MM.1S (cell line): ENCODE data around the gene NPHS1.

ENCODE experiments used
- DNase-seq: peaks from one replicate; pipeline ENCODE4 v3.0.0-alpha.2; 2015
- H2AFZ ChIP-seq: fragments of 300-600 bp; sonication (generic); 2 replicates; pipeline ENCODE4 v1.6.0; 2016; ENCODE audit warnings: antibody characterized with exemption, low read length
- H3F3A ChIP-seq: fragments of 300-600 bp; sonication (generic); 2 replicates; pipeline ENCODE4 v1.6.1; 2016; ENCODE audit warnings: mild to moderate bottlenecking, antibody characterized with exemption, low read length, moderate library complexity, mixed read lengths; ENCODE audit not compliant: insufficient read depth
- H3K27ac ChIP-seq: fragments of 300-600 bp; sonication (generic); 2 replicates; pipeline ENCODE4 v1.5.1; 2016; ENCODE audit warnings: mild to moderate bottlenecking, low read length
- H3K27me3 ChIP-seq: fragments of 300-600 bp; sonication (generic); replicated peaks from 2 replicates; pipeline ENCODE4 v1.6.0; 2016; ENCODE audit warnings: low read length; ENCODE audit not compliant: insufficient read depth
- H3K36me3 ChIP-seq: fragments of 300-600 bp; sonication (generic); replicated peaks from 2 replicates; pipeline ENCODE4 v1.6.1; 2016; ENCODE audit warnings: mild to moderate bottlenecking, low read length, mixed read lengths; ENCODE audit not compliant: insufficient read depth
- H3K4me1 ChIP-seq: fragments of 300-600 bp; sonication (generic); 2 replicates; pipeline ENCODE4 v1.6.1; 2016; ENCODE audit warnings: low read length, mixed read lengths
- H3K4me2 ChIP-seq: fragments of 300-600 bp; sonication (generic); 2 replicates; pipeline ENCODE4 v1.6.0; 2016; ENCODE audit warnings: low read depth, low read length
- H3K4me3 ChIP-seq: fragments of 300-600 bp; sonication (generic); 2 replicates; pipeline ENCODE4 v1.5.1; 2016; ENCODE audit warnings: low read length, mixed read lengths
- H3K79me2 ChIP-seq: fragments of 300-600 bp; sonication (generic); 2 replicates; pipeline ENCODE4 v1.6.1; 2016; ENCODE audit warnings: mixed run types, low read length, mixed read lengths
- H3K9ac ChIP-seq: fragments of 300-600 bp; sonication (generic); 2 replicates; pipeline ENCODE4 v1.6.1; 2016; ENCODE audit warnings: low read length, mixed read lengths
- H3K9me2 ChIP-seq: fragments of 300-600 bp; sonication (generic); replicated peaks from 2 replicates; pipeline ENCODE4 v1.6.1; 2016; ENCODE audit warnings: mild to moderate bottlenecking, low read length, mixed read lengths; ENCODE audit not compliant: insufficient read depth
- H3K9me3 ChIP-seq: fragments of 300-600 bp; sonication (generic); replicated peaks from 2 replicates; pipeline ENCODE4 v1.6.1; 2016; ENCODE audit warnings: mild to moderate bottlenecking, low read length, mixed read lengths; ENCODE audit not compliant: insufficient read depth
- H4K20me1 ChIP-seq: fragments of 300-600 bp; sonication (generic); 2 replicates; pipeline ENCODE4 v1.6.1; 2016; ENCODE audit warnings: mild to moderate bottlenecking, low read length, moderate library complexity, mixed read lengths; ENCODE audit not compliant: insufficient read depth
- CTCF ChIP-seq: fragments of 300-600 bp; sonication (generic); IDR thresholded peaks from 2 replicates; pipeline ENCODE4 v1.5.1; 2016; ENCODE audit warnings: antibody characterized with exemption, low read length, mixed read lengths
- EZH2 ChIP-seq: fragments of 300-600 bp; sonication (generic); optimal IDR thresholded peaks from 2 replicates; pipeline ENCODE3; 2017; ENCODE audit warnings: low read depth, mild to moderate bottlenecking, antibody characterized with exemption, low read length, mixed read lengths
- EZH2phosphoT487 ChIP-seq: fragments of 300-600 bp; sonication (generic); IDR thresholded peaks from 2 replicates; pipeline ENCODE4 v1.6.1; 2018; ENCODE audit warnings: antibody characterized with exemption, low read length

The NPHS1 gene

DNA sequence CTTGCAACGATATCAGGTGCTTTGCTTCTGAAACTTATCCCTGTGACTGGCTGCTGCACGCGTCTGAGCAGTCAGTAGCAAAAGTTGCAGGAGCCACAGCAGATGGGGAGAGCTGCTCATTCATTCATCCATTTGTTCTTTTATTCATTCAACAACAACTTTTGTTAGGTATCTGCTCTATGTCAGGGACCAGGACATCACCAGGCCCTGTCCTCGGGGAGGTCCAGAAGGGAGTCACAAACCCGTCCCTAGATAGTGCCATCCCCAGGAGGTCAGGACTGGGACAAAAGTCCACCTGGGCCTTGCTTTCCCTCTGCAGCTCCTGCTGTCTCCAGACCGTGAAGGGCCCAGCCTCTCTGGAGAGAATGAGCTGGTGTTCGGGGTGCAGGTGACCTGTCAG, 74.3 kb downstream of the NPHS1 start:
- DNase-seq, result no peak
- H3K27me3 ChIP-seq, result no peaks in the 10 kb centered on the region
- no peaks in the 10 kb centered on the region for H3K36me3 ChIP-seq
- no peak overlapping the region for H2AFZ ChIP-seq
- H3K27ac ChIP-seq, result no peak overlapping the region
- no peaks in the 10 kb centered on the region for H4K20me1 ChIP-seq
- no peaks in the 10 kb centered on the region for H3K9me2 ChIP-seq
- no peak overlapping the region for H3K4me2 ChIP-seq
- TF ChIP-seq CTCF, result no peak
- no peak for TF ChIP-seq EZH2
- no peak for TF ChIP-seq EZH2phosphoT487
- H3K4me1 ChIP-seq, result peaks cover 12% of the 10 kb centered on the region
- H3K9me3 ChIP-seq, result no peaks in the 10 kb centered on the region
- H3K79me2 ChIP-seq, result peaks cover 13% of the 10 kb centered on the region
- no peaks in the 10 kb centered on the region for H3F3A ChIP-seq
- H3K4me3 ChIP-seq, result no peak overlapping the region
- no peak overlapping the region for H3K9ac ChIP-seq

GRCh38 chr19:35777086-35777841, 75.0 kb downstream of the NPHS1 start:
- peaks cover 13% of the 10 kb centered on the region for H3K79me2 ChIP-seq
- no peaks in the 10 kb centered on the region for H4K20me1 ChIP-seq
- peaks cover 12% of the 10 kb centered on the region for H3K4me1 ChIP-seq
- H3K4me3 ChIP-seq, result no peak overlapping the region
- no peak overlapping the region for H3K27ac ChIP-seq
- TF ChIP-seq EZH2 (no peak), CTCF (no peak), EZH2phosphoT487 (no peak)
- no peak overlapping the region for H2AFZ ChIP-seq
- H3K9me3 ChIP-seq, result no peaks in the 10 kb centered on the region
- H3F3A ChIP-seq, result no peaks in the 10 kb centered on the region
- H3K9me2 ChIP-seq, result no peaks in the 10 kb centered on the region
- no peak for DNase-seq
- no peak overlapping the region for H3K4me2 ChIP-seq
- H3K27me3 ChIP-seq, result no peaks in the 10 kb centered on the region
- H3K36me3 ChIP-seq, result no peaks in the 10 kb centered on the region
- H3K9ac ChIP-seq, result no peak overlapping the region

DNA sequence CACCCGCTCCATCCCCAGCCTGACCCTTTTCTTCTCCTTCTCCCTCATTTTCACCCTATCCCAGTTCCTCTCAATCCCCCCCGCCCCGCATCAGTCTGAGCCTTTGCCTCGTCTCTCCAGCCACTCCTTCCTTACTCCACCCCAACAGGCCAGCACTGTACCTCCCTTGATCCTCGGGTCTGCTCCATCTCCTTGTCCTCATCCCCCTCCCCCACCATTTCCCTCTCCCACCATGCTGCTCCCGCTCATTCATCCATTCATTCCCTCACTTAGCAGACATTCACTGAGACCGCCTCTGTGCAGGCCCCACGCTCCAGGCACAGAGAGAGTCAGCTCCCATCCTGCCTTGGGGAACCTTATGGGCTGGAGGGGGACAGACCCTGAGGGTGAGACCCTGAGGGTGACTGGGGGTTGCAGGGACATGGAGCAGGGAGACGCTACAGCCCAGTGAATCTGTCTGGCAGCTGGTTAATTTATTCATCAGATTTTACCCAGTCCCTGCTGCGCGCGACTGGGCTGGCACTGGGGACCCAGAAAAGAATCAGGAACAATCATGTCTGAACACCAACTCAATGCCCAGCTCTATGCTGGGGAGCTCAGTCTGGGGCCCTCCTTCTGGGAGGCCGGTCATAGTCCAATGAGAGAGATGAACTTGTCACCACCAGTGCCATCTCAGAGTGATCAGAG, 76.1 kb downstream of the NPHS1 start:
- H3K9ac ChIP-seq, result peak overlapping the region; percentile 61; the same call in 1 of the 2 replicates
- H3K9me3 ChIP-seq, result no peaks in the 10 kb centered on the region
- H4K20me1 ChIP-seq, result no peaks in the 10 kb centered on the region
- no peak overlapping the region for H3K27ac ChIP-seq
- peaks cover 12% of the 10 kb centered on the region for H3K4me1 ChIP-seq
- H3K27me3 ChIP-seq, result no peaks in the 10 kb centered on the region
- peaks cover 13% of the 10 kb centered on the region for H3K79me2 ChIP-seq
- TF ChIP-seq EZH2, result no peak
- no peak for TF ChIP-seq EZH2phosphoT487
- no peak for TF ChIP-seq CTCF
- no peaks in the 10 kb centered on the region for H3K9me2 ChIP-seq
- no peak for DNase-seq
- peak overlapping the region; percentile 42 for H2AFZ ChIP-seq
- no peaks in the 10 kb centered on the region for H3F3A ChIP-seq
- no peaks in the 10 kb centered on the region for H3K36me3 ChIP-seq
- peak overlapping the region; percentile 75 for H3K4me3 ChIP-seq
- peak overlapping the region; percentile 84 for H3K4me2 ChIP-seq
